DND-41 (cell line): ENCODE measurements around the gene PEPD.

Experiments
- ATAC-seq: fragments of 200-7000 bp; cut with Tn5 transposase; 3 replicates; pipeline ENCODE4 v1.9.1; 2021; ENCODE audit warnings: low read depth; ENCODE audit not compliant: insufficient read depth
- DNase-seq: peaks from one replicate; pipeline ENCODE4 v3.0.0-alpha.2; 2020
- H2AFZ ChIP-seq: 2 replicates; pipeline ENCODE4 v1.6.0; 2012; ENCODE audit warnings: low read depth, low read length
- H3K27ac ChIP-seq: 2 replicates; pipeline ENCODE4 v1.5.1; 2012; ENCODE audit warnings: low read length, inconsistent platforms
- H3K27me3 ChIP-seq: fragments of 200-600 bp; sonication (generic); 2 replicates; pipeline ENCODE4 v1.6.0; 2012; ENCODE audit warnings: low read length, mild to moderate bottlenecking, inconsistent platforms; ENCODE audit not compliant: insufficient read depth, poor library complexity
- H3K36me3 ChIP-seq: 2 replicates; pipeline ENCODE4 v1.5.1; 2012; ENCODE audit warnings: low read length, inconsistent platforms; ENCODE audit not compliant: insufficient read depth
- H3K4me1 ChIP-seq: 2 replicates; pipeline ENCODE4 v1.5.1; 2012; ENCODE audit warnings: mild to moderate bottlenecking, low read length; ENCODE audit not compliant: insufficient read depth
- H3K4me2 ChIP-seq: 2 replicates; pipeline ENCODE4 v1.6.0; 2012; ENCODE audit warnings: mild to moderate bottlenecking, moderate library complexity, low read length, inconsistent platforms; ENCODE audit not compliant: insufficient read depth
- H3K4me3 ChIP-seq, 2 experiments: fragments of 200-600 bp in 1 of 2; shearing (Covaris generic) in 1 of 2; 2 replicates each; pipeline ENCODE4 v1.5.1; 2012 to 2016; ENCODE audit warnings: inconsistent platforms in 2 of 2, low read length in 2 of 2, mild to moderate bottlenecking in 2 of 2, low read depth in 1 of 2, moderate library complexity in 1 of 2
- H3K79me2 ChIP-seq: 2 replicates; pipeline ENCODE4 v1.6.0; 2012; ENCODE audit warnings: low read length, inconsistent platforms; ENCODE audit not compliant: insufficient read depth
- H3K9ac ChIP-seq: 2 replicates; pipeline ENCODE4 v1.6.0; 2012; ENCODE audit warnings: low read depth, mild to moderate bottlenecking, inconsistent platforms, low read length, moderate library complexity
- H3K9me3 ChIP-seq: 2 replicates; pipeline ENCODE4 v1.5.1; 2012; ENCODE audit warnings: low read length, moderate library complexity, mild to moderate bottlenecking, inconsistent platforms; ENCODE audit not compliant: insufficient read depth, severe bottlenecking
- H4K20me1 ChIP-seq: 2 replicates; pipeline ENCODE4 v1.6.0; 2012; ENCODE audit warnings: low read length; ENCODE audit not compliant: insufficient read depth
- EZH2 ChIP-seq: IDR thresholded peaks from 3 replicates; pipeline ENCODE4 v1.6.1; 2012; ENCODE audit warnings: borderline replicate concordance, low read depth, mild to moderate bottlenecking, moderate library complexity, low read length, inconsistent platforms; ENCODE audit not compliant: severe bottlenecking
- TF ChIP-seq, protein P1 (sequence below): IDR thresholded peaks from 2 replicates; pipeline ENCODE4 v1.5.1; 2012; ENCODE audit warnings: borderline replicate concordance, low read length, moderate library complexity, mild to moderate bottlenecking; ENCODE audit not compliant: poor library complexity, severe bottlenecking; ENCODE audit errors: extremely low read depth

Gene PEPD

DNA sequence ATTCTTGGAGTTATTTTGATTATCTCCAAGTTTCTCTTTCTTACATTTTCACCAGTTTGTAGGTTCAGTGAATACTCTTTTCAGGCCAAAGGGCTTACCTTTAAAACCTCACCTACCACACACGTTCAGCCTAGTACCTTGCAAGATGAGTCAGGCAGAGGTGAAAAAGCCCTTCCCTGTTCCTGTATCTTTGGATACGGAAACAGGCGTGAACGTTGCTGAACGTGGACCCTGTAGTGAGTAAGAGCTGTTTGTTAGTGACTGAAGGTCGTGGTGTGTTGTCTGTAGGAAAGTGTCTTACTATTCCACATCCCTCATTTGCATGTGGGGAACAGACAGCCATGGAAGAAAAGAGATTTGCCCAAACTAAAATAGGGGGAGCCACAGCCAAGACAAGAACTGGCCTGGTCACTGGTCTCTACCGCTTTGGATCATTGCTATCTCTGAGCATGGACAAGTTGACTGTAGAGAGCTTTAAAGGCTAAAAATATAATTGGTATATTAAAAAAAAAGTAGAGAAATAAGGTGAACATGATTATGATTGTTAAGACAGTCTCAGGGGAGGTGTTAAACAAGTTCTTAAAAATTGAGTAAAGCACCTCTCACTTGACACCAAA lies 144.5 kb downstream of the PEPD start:
- no peaks in the 10 kb centered on the region for H3K27me3 ChIP-seq
- peaks cover 76% of the 10 kb centered on the region for H4K20me1 ChIP-seq
- no peaks in the 10 kb centered on the region for H3K9me3 ChIP-seq
- H3K27ac ChIP-seq, result no peak overlapping the region
- no peak overlapping the region for H3K9ac ChIP-seq
- no peak for DNase-seq
- H3K4me1 ChIP-seq, result peaks cover 40% of the 10 kb centered on the region
- TF ChIP-seq, protein P1, sequence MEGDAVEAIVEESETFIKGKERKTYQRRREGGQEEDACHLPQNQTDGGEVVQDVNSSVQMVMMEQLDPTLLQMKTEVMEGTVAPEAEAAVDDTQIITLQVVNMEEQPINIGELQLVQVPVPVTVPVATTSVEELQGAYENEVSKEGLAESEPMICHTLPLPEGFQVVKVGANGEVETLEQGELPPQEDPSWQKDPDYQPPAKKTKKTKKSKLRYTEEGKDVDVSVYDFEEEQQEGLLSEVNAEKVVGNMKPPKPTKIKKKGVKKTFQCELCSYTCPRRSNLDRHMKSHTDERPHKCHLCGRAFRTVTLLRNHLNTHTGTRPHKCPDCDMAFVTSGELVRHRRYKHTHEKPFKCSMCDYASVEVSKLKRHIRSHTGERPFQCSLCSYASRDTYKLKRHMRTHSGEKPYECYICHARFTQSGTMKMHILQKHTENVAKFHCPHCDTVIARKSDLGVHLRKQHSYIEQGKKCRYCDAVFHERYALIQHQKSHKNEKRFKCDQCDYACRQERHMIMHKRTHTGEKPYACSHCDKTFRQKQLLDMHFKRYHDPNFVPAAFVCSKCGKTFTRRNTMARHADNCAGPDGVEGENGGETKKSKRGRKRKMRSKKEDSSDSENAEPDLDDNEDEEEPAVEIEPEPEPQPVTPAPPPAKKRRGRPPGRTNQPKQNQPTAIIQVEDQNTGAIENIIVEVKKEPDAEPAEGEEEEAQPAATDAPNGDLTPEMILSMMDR, result no peak
- TF ChIP-seq EZH2, result no peak
- peak overlapping the region; percentile 46; the same call in 1 of the 2 replicates for H3K4me2 ChIP-seq
- no peak overlapping the region for H3K4me3 ChIP-seq
- peaks cover 44% of the 10 kb centered on the region for H3K36me3 ChIP-seq
- no peak for ATAC-seq
- no peak overlapping the region for H2AFZ ChIP-seq
- peaks cover 85% of the 10 kb centered on the region for H3K79me2 ChIP-seq

DNA sequence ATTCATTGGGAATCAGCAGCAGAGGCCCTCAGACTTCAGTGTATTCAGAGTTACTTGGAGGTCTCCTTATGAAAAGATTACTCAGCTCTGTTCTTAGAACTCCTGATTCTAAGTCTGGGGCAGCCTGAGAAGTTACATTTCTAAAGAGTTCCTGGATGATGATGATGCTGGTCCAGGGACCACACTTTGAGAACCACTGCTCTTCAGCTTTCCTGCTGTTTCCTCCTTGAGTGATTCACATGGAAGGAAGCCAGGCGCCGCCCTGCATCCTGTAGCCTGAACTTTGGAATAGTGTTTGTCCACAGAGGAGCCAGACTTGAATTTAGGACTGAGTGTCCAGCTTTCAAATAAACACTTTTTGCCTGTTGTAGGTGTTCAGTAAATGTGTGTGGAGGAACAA lies 145.2 kb downstream of the PEPD start:
- H3K4me1 ChIP-seq, result peaks cover 40% of the 10 kb centered on the region

DNA sequence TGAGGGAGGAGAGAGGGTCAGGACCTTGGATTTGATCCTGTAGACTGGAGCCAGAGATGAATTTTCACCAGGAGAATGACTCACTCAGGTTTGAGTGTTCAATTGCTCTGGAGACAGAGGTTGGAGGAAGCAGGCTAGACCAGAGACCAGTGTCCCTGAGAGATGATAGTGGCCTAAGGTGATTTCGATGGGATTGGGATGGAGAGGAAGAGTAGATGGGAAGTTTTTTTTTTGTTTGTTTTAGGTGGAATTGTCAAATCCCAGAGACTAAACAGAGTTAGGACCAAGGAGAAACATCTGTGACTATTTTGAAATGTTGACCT lies 145.8 kb downstream of the PEPD start:
- Histone ChIP-seq H3K9me3 (no peaks in the 10 kb centered on the region), H3K27me3 (no peaks in the 10 kb centered on the region), H3K4me2 (peak overlapping the region; percentile 72), H3K9ac (peak overlapping the region; percentile 98; the same call in 1 of the 2 replicates), H3K4me1 (peaks cover 40% of the 10 kb centered on the region), H3K79me2 (peaks cover 73% of the 10 kb centered on the region), H3K27ac (0 out of 2 replicates have a peak overlapping the region, but pooled peaks have one; percentile 1), H4K20me1 (peaks cover 64% of the 10 kb centered on the region), H2AFZ (no peak overlapping the region), H3K4me3 (peak overlapping the region in 1 of 2 experiments; percentile 76; a peak in 2 of 4 replicates), H3K36me3 (peaks cover 33% of the 10 kb centered on the region)
- TF ChIP-seq, protein P1, result no peak
- TF ChIP-seq EZH2, result no peak
- ATAC-seq, result no peak
- no peak for DNase-seq

More for the DNA sequence above, 145.2 kb downstream of the PEPD start:
- Histone ChIP-seq H2AFZ (no peak overlapping the region), H3K27ac (no peak overlapping the region), H3K9ac (no peak overlapping the region), H3K27me3 (no peaks in the 10 kb centered on the region), H3K79me2 (peaks cover 79% of the 10 kb centered on the region), H3K4me3 (no peak overlapping the region; a peak in 1 of 4 replicates), H3K36me3 (peaks cover 39% of the 10 kb centered on the region), H4K20me1 (peaks cover 70% of the 10 kb centered on the region), H3K9me3 (no peaks in the 10 kb centered on the region), H3K4me2 (peak overlapping the region; percentile 46)
- DNase-seq, result no peak
- TF ChIP-seq, protein P1, result no peak
- no peak for TF ChIP-seq EZH2
- no peak for ATAC-seq
